Lung (tissue), 12 donors: Measurements from ENCODE around the gene CHRM4. TPM values are rescaled to one million over a fixed set of nuclear protein-coding genes. Genes with fewer than 3 reads are reported as not detected.

Experiments used
- ATAC-seq: fragments of 200-7000 bp; cut with Tn5 transposase; one replicate; pipeline ENCODE4 v1.9.1; 2020; ENCODE audit warnings: moderate number of reproducible peaks; ENCODE audit not compliant: insufficient read depth, low FRiP score
- DNase-seq, 3 donors: peaks; one replicate each; pipeline ENCODE4 v3.0.0-alpha.2; 2013 to 2017
- H3K27ac ChIP-seq, 2 donors: one replicate each; pipeline ENCODE4 v1.5.1; 2013; ENCODE audit warnings: mild to moderate bottlenecking in 2 of 2, moderate library complexity in 2 of 2, control low read depth in 1 of 2, inconsistent platforms in 1 of 2, low read depth in 1 of 2, low read length in 1 of 2
- H3K27me3 ChIP-seq, 3 donors: one replicate each; pipeline ENCODE4 v1.5.1; 2013; ENCODE audit warnings: low read length in 2 of 3; ENCODE audit not compliant: control insufficient read depth in 3 of 3, insufficient read depth in 3 of 3
- H3K36me3 ChIP-seq, 4 donors: one replicate each; pipeline ENCODE4 v1.5.1; 2013; ENCODE audit warnings: low read length in 4 of 4, mild to moderate bottlenecking in 1 of 4, moderate library complexity in 1 of 4; ENCODE audit not compliant: control insufficient read depth in 4 of 4, insufficient read depth in 4 of 4
- H3K4me1 ChIP-seq, 5 donors: one replicate each; pipeline ENCODE4 v1.5.1; 2013; ENCODE audit warnings: low read length in 5 of 5, mild to moderate bottlenecking in 2 of 5, moderate library complexity in 1 of 5; ENCODE audit not compliant: control insufficient read depth in 5 of 5, insufficient read depth in 5 of 5
- H3K4me3 ChIP-seq: one replicate; pipeline ENCODE4 v1.5.1; 2013; ENCODE audit warnings: mild to moderate bottlenecking, control low read depth, moderate library complexity
- H3K9ac ChIP-seq, 2 donors: one replicate each; pipeline ENCODE4 v1.5.1; 2013; ENCODE audit warnings: low read length in 2 of 2, control low read depth in 1 of 2; ENCODE audit not compliant: insufficient read depth in 1 of 2
- H3K9me3 ChIP-seq, 4 donors: one replicate each; pipeline ENCODE4 v1.5.1; 2013; ENCODE audit warnings: low read length in 3 of 4, mild to moderate bottlenecking in 1 of 4, moderate library complexity in 1 of 4; ENCODE audit not compliant: control insufficient read depth in 4 of 4, insufficient read depth in 3 of 4
- WGBS, 2 donors: extraction: QIAGEN DNeasy Blood & Tissue Kit; methylation state at CpG; one replicate each; pipeline ENCODE4 v1.1.7; 2013; 5-methylcytosine and 5-hydroxymethylcytosine counted together
- polyA plus RNA-seq, 2 donors: library from polyadenylated mRNA; stranded (reverse); fragments of 200-250 nt; gene quantifications; one replicate each; pipeline ENCODE4 v1.2.1, GENCODE V29; 2013
- total RNA-seq, 2 donors: library from RNA; depleted of rRNA in 1 of 2; stranded (reverse); fragments of >200 nt in 1 of 2; gene quantifications; one replicate each; pipeline ENCODE4 v1.2.1, GENCODE V29; 2014 to 2021
- TF ChIP-seq, protein P1 (sequence below): IDR thresholded peaks from 2 replicates; pipeline ENCODE4 v1.5.1; 2012; ENCODE audit warnings: mild to moderate bottlenecking; ENCODE audit errors: control extremely low read depth, extremely low read depth
- donor health status: control.
- donor health status: control.
- donor health status: Bipolar disorder and iron deficiency.
- donor health status: healthy.
- donor health status: DM: yes; HTN: yes; CAD: no.

The CHRM4 gene
- total and polyA plus RNA-seq, 4 donors, result 0.05 to 0.28 (median 0.10) TPM; not detected in 1

DNA sequence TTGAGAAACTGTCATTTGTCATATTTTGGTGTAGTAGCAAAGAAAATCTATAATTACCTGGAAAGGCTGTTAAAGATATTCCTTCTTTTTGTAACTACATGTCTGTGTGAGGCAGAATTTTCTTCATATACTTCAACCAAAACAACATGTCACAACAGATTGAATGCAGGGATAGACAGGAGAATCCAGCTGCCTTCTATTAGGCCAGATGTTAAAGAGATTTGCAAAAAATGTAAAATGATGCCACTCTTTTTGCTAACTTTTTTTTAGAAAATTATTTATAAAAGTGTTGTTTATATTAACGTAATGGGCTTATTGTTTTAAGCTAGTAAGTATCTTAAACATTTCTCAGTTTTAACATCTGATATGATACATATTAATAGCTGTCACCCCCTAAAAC lies 31.6 kb downstream of the CHRM4 start:
- no peaks in the 10 kb centered on the region for H3K36me3 ChIP-seq
- no peak overlapping the region for H3K9ac ChIP-seq
- H3K4me1 ChIP-seq, result peaks cover 4 to 33% (median 23%) of the 10 kb centered on the region in 5 donors
- H3K4me3 ChIP-seq, result no peak overlapping the region
- no peak for ATAC-seq
- no peaks in the 10 kb centered on the region for H3K9me3 ChIP-seq
- no peaks in the 10 kb centered on the region for H3K27me3 ChIP-seq
- WGBS, 2 donors, result 65 to 68% methylated on average over 1 of the region's 1 CpG
- TF ChIP-seq, protein P1, sequence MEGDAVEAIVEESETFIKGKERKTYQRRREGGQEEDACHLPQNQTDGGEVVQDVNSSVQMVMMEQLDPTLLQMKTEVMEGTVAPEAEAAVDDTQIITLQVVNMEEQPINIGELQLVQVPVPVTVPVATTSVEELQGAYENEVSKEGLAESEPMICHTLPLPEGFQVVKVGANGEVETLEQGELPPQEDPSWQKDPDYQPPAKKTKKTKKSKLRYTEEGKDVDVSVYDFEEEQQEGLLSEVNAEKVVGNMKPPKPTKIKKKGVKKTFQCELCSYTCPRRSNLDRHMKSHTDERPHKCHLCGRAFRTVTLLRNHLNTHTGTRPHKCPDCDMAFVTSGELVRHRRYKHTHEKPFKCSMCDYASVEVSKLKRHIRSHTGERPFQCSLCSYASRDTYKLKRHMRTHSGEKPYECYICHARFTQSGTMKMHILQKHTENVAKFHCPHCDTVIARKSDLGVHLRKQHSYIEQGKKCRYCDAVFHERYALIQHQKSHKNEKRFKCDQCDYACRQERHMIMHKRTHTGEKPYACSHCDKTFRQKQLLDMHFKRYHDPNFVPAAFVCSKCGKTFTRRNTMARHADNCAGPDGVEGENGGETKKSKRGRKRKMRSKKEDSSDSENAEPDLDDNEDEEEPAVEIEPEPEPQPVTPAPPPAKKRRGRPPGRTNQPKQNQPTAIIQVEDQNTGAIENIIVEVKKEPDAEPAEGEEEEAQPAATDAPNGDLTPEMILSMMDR, result no peak
- DNase-seq, result peak in 2 of 3 donors; percentile 53 to 62
- H3K27ac ChIP-seq, result no peak overlapping the region

DNA sequence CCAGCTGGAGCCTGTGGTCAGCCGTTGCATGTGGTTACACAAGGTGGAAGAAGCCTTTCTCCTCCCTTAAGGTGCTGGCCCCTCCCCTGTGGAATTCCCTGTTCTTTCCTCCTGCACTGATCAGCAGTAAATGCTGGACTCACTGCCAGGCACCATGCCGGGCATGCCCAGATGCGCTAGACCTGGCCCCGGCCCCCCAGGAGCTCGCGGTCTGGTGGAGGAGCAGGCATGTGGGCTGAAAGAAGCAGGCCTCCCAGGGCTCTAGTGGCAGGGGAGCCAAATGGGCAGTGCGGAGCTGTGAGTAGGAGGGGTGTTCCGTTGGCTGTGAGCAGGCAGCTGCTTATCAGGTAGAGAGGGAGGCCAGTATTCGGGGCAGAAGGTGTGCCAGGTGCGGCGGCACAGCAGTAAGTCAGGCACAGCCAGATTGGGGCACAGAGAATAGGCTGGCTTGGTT lies 34.1 kb downstream of the CHRM4 start:
- 76 to 77% methylated on average over 10 to 11 of the region's 11 CpGs for WGBS, 2 donors
- peaks cover 2 to 33% (median 16%) of the 10 kb centered on the region in 5 donors for H3K4me1 ChIP-seq

DNA sequence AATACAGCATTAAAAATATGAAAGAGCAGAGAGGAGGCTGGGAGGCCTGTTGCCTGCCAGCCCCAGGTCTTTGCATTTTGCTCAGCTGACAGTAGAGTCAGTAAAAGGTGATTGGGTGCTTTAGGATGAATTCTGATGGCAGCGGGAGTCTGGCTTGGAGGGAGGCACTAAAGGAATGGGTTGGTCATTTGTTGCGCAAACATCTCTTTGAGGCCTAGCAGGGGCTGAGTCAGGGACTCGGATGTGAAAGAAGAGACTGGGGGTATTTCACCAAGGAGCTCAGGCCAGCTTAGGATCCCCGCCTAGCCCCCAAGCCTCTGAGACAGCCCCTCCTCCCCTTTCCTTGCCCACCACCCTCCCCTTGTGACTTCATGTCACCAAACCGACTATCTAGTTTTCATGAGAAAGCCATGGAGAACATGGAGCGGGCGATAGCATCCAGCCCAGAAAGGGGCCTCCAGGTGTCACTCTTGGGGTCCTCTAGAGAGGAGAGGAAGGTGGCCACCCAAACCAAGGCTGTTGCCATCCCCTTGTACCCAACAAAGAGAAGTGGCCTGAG lies 34.6 kb downstream of the CHRM4 start:
- DNase-seq (peak in 1 of 3 donors; percentile 59), ATAC-seq (no peak)
- Histone ChIP-seq H3K9me3 (no peaks in the 10 kb centered on the region), H3K27ac (no peak overlapping the region), H3K4me3 (no peak overlapping the region), H3K4me1 (peaks cover 0 to 28% (median 12%) of the 10 kb centered on the region in 5 donors), H3K9ac (no peak overlapping the region), H3K27me3 (no peaks in the 10 kb centered on the region), H3K36me3 (peaks cover 0 to 4% (median 0%) of the 10 kb centered on the region in 4 donors)
- WGBS, 2 donors, result 49 to 77% methylated on average over 7 of the region's 7 CpGs
- TF ChIP-seq, protein P1, result no peak

More for the DNA sequence above, 34.1 kb downstream of the CHRM4 start:
- Histone ChIP-seq H3K27ac (no peak overlapping the region), H3K9ac (no peak overlapping the region), H3K4me3 (no peak overlapping the region), H3K36me3 (peaks cover 0 to 2% (median 0%) of the 10 kb centered on the region in 4 donors), H3K9me3 (no peaks in the 10 kb centered on the region), H3K27me3 (no peaks in the 10 kb centered on the region)
- TF ChIP-seq, protein P1, result no peak
- no peak for ATAC-seq
- no peak for DNase-seq
